Hepatocyte (in vitro differentiated cells): Measurements from ENCODE around the gene HNRNPF.

Source experiments
- CTCF ChIP-seq: fragments of 200-600 bp; sonication (generic); IDR thresholded peaks from 2 replicates; pipeline ENCODE4 v1.5.1; 2016; ENCODE audit warnings: antibody characterized with exemption, mild to moderate bottlenecking; ENCODE audit not compliant: poor library complexity
- EZH2 ChIP-seq: fragments of 200-600 bp; sonication (generic); IDR thresholded peaks from 2 replicates; pipeline ENCODE4 v1.6.1; 2016; ENCODE audit warnings: antibody characterized with exemption, mild to moderate bottlenecking, borderline replicate concordance
- EZH2phosphoT487 ChIP-seq: fragments of 200-600 bp; sonication (generic); IDR thresholded peaks from one replicate; pipeline ENCODE4 v1.6.1; 2018; ENCODE audit warnings: antibody characterized with exemption, mild to moderate bottlenecking, low read depth, moderate library complexity; ENCODE audit not compliant: unreplicated experiment, severe bottlenecking

GRCh38 chr10:43336641-43337318 lies 72.2 kb downstream of the HNRNPF start:
- TF ChIP-seq CTCF (no peak), EZH2 (no peak), EZH2phosphoT487 (no peak)
